ENCODE data around the gene DCDC2C.
A peak's percentile ranks its signal among the peaks of the same experiment; 100 is the strongest.

The DCDC2C gene

DNA sequence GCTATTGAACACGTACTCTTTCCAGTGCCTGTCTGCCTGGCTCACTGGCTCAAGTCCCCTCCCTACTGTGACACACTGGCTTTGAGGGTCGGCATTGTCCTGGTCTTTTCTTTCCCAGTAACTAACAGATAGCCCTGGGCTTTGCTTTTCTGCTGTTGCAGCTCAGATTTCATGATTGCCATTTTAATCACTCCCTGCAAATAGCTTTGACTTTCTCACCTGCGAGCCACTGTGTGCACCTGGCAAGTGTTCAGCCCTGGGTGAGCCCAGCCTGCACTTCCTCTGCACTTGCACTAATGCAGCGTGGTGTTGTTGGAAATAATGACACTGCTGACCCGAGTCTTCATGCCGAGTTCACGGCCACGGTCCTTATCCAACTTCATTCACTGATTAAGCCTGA lies 52.9 kb downstream of the DCDC2C start:
- no peak for DNase-seq (ENCODE audit: low read depth in 2 of 2)
- no peak overlapping the region for H3K4me3 ChIP-seq (replicated peaks in 1 of 2; ENCODE audit: low read depth in 2 of 2, low read length in 2 of 2)

DNA sequence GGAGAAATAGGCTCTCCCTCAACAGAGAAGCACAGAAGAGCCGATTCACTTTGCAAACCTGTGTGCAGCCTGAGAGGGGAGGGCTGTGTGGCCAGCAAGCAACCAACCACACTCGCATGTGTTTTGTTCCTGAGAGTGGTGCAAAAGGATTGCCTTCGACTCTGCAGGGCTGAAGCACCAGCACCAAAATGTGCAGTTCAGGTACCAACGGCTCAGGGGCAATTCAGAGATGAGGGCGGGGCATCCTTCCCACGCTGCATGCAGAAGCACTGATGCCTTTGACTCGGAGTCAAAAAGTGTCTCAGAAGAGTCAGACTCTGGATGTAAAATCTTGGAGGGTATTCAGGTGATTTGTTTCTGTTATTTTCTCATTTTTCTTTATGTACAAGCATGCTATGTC lies 55.5 kb downstream of the DCDC2C start:
- DNase-seq (ENCODE audit: low read depth in 2 of 2) = no peak
- H3K4me3 ChIP-seq (replicated peaks in 1 of 2; ENCODE audit: low read depth in 2 of 2, low read length in 2 of 2) = no peak overlapping the region
- TF ChIP-seq, protein P1, sequence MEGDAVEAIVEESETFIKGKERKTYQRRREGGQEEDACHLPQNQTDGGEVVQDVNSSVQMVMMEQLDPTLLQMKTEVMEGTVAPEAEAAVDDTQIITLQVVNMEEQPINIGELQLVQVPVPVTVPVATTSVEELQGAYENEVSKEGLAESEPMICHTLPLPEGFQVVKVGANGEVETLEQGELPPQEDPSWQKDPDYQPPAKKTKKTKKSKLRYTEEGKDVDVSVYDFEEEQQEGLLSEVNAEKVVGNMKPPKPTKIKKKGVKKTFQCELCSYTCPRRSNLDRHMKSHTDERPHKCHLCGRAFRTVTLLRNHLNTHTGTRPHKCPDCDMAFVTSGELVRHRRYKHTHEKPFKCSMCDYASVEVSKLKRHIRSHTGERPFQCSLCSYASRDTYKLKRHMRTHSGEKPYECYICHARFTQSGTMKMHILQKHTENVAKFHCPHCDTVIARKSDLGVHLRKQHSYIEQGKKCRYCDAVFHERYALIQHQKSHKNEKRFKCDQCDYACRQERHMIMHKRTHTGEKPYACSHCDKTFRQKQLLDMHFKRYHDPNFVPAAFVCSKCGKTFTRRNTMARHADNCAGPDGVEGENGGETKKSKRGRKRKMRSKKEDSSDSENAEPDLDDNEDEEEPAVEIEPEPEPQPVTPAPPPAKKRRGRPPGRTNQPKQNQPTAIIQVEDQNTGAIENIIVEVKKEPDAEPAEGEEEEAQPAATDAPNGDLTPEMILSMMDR (IDR thresholded peaks at IDR 0.05; ENCODE audit: low read depth, low read length) = no peak

More for the DNA sequence above, 52.9 kb downstream of the DCDC2C start:
- TF ChIP-seq, protein P1 (IDR thresholded peaks at IDR 0.05; ENCODE audit: low read depth, low read length) = no peak

DNA sequence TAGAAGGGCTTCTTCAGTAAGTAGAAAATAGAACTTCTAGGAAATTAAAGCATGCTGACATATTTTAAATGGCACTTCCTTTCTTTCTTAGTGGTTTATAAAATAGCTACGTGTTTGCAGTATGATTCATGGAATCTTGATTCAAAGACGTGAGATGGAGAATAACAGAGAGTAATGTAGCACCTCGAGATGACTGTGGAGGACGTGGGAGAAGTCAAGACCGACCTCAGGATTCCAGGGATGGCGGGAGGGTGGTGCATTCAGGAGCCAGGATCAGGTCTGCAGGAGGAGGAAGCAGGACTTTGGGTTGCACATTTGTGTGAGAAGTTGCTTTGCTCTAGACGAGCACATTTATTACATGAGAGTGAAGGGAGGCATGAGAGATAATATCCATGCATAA lies 56.0 kb downstream of the DCDC2C start:
- H3K4me3 ChIP-seq (replicated peaks in 1 of 2; ENCODE audit: low read depth in 2 of 2, low read length in 2 of 2) = no peak overlapping the region
- peak in 1 of 2 donors; percentile 13 for DNase-seq (ENCODE audit: low read depth in 2 of 2)
- TF ChIP-seq, protein P1 (IDR thresholded peaks at IDR 0.05; ENCODE audit: low read depth, low read length) = no peak

DNA sequence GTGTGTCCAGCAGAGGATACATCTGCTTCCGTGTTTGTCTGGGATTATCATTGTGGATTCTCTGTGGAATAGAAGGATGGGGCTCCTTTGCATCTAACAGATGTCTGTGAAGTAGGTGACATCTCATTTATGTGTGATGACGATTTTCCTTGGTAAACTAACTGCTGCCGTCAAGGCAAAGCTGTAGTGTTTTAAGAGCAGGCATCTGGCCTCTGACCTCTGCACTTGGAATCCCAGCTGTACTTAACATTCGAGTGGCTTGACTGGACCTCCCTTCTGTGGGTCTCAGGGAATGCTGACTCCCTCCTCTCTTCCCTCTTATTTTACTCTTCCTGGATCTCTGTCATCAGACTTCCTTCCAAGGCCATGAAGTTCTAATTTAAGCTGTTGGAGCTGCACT lies 56.4 kb downstream of the DCDC2C start:
- no peak overlapping the region for H3K4me3 ChIP-seq (replicated peaks in 1 of 2; ENCODE audit: low read depth in 2 of 2, low read length in 2 of 2)
- TF ChIP-seq, protein P1 (IDR thresholded peaks at IDR 0.05; ENCODE audit: low read depth, low read length) = no peak
- no peak for DNase-seq (ENCODE audit: low read depth in 2 of 2)

DNA sequence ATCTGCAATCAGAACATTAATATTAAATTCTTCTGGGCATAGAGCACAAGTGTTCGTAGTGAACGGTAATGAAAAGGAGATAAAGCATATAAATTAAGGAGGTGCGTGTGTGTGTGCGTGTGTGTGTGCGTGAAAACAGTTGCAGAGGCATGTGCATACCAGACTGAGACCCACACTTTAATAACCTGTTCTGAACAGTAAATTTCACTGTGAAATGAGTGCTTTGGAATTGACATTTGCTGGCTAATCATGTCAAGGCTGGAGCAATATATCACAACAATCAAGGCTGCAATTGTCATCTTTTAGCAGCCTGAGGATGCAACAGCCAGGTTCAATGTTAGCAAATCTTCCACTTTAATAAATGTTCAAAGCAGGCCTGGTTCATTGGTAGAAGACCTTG lies 57.9 kb downstream of the DCDC2C start:
- no peak for DNase-seq (ENCODE audit: low read depth in 2 of 2)
- TF ChIP-seq, protein P1 (IDR thresholded peaks at IDR 0.05; ENCODE audit: low read depth, low read length) = no peak

DNA sequence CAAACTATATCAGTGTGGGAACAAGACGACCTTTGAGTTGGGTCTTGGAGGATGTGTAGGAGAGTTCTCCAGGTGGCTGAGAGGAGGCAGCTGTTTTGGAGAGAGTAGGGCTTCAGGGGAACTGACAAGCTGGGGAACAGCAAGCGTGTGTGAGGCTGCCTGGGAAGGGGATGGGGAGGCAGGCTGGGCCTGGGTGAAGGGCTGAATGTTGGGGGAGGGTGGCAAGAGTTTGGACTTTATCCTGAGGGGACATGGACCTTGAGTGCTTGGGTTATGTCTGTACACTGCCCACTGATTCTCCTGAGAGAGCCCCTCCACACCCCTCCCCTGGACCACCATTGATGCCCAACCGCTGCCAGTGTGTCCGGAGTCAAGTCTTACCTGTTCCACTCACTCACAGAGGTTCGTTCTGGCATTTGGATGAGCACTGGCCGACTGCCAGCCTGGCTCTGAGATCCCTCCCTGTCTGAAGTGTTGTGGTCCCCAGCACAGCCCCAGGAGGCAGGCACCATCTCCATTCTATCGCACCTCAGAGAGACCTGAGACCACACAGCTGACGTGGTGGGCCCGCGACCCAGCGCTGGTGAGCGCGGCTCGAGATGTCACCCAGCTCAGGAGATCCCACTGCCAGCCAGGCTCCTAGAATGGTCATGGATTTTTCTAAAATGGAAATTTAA lies 59.5 kb downstream of the DCDC2C start:
- TF ChIP-seq, protein P1 (IDR thresholded peaks at IDR 0.05; ENCODE audit: low read depth, low read length) = no peak
- no peak overlapping the region for H3K4me3 ChIP-seq (replicated peaks in 1 of 2; ENCODE audit: low read depth in 2 of 2, low read length in 2 of 2)
- DNase-seq (ENCODE audit: low read depth in 2 of 2) = no peak

More for the DNA sequence above, 57.9 kb downstream of the DCDC2C start:
- no peak overlapping the region for H3K4me3 ChIP-seq (replicated peaks in 1 of 2; ENCODE audit: low read depth in 2 of 2, low read length in 2 of 2)

DNA sequence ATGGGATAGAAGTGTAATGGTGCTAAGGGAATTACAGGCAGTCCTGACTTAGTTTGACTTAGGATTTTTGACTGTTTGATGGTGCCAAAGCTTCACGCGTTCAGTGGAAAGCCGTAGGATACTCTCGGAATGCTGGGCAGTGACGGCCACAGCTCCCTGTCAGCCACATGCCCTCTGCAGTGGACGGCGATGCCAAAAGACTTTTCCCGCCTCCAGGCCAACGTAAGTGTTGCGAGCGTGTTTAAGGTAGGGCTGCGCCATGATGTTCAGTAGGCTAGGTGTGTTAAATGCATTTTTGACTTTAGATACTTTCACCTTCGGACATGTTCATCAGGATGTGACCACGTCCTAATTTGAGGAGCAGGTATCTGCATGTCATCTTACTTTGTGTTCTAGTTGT lies 63.4 kb downstream of the DCDC2C start:
- TF ChIP-seq, protein P1 (IDR thresholded peaks at IDR 0.05; ENCODE audit: low read depth, low read length) = no peak
- no peak overlapping the region for H3K4me3 ChIP-seq (replicated peaks in 1 of 2; ENCODE audit: low read depth in 2 of 2, low read length in 2 of 2)
- DNase-seq (ENCODE audit: low read depth in 2 of 2) = no peak

All from cardiac fibroblast (primary cell).